ENCODE results near the gene DPP6. TPM values are rescaled to one million over a fixed set of nuclear protein-coding genes. Genes with fewer than 3 reads are reported as not detected.

Gene DPP6
- total RNA-seq, 1 experiment from 2014 or later: not detected

DNA sequence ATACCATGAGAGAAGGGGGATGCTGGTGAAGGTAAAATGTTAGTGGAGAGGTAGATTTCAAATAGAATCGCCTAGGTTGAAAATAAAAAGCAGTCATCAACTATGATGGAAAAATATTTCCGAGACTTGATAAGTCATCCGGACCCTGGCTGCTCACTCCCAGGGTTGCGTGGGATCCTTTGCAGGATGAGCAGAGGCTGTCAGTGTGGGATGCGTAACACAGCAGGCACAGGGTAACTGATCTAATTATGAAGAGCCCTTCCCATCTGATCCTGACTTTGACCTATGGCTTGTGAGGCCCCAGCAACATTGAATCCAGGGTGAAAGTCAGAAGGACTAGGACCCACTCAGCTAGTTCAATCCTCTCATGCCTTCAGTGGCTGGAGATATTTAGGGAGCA lies 236.9 kb downstream of the DPP6 start:
- no peak overlapping the region for H3K27ac Mint-ChIP-seq
- peaks cover 89% of the 10 kb centered on the region for H3K9me3 Mint-ChIP-seq
- CTCF ChIA-PET: no interaction called here
- peaks cover 85% of the 10 kb centered on the region for H3K36me3 Mint-ChIP-seq
- H3K4me1 Mint-ChIP-seq: no peaks in the 10 kb centered on the region
- TF ChIP-seq SMAD3 (CRISPR knock-in tag; IDR thresholded peaks at IDR 0.05; ENCODE audit: borderline replicate concordance): no peak
- TF ChIP-seq SOX15 (CRISPR knock-in tag; IDR thresholded peaks at IDR 0.05): no peak
- peaks cover 15% of the 10 kb centered on the region for H3K27me3 Mint-ChIP-seq (ENCODE audit: low read depth)
- no peak overlapping the region for H3K4me3 Mint-ChIP-seq
- ATAC-seq: no peak
- POLR2A ChIA-PET: no interaction called here
- DNase-seq (ENCODE audit: low spot score): no peak

DNA sequence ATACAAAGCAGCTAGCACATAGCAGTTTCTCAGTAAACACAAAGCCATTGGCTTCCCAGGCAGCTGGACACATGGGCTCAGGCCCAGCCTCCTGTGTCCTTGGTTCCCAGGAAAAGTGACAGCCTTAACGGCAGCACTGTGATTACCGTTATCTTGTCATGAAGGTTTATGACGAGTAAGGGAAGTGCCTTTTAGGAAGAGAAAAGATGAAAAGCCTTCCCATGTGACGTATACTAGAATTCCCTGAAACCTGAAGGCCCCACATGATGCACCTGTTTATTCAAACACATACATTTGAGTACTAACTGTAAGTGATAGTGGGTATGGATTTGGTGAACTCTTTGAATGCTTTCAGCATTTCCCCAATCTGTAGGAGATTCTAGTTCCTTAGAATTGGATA lies 244.2 kb downstream of the DPP6 start:
- Mint-ChIP-seq H3K4me3 (no peak overlapping the region), H3K36me3 (peaks cover 82% of the 10 kb centered on the region), H3K27me3 (ENCODE audit: low read depth) (peaks cover 11% of the 10 kb centered on the region), H3K27ac (no peak overlapping the region), H3K9me3 (peaks cover 95% of the 10 kb centered on the region), H3K4me1 (no peaks in the 10 kb centered on the region)
- TF ChIP-seq EMX1 (CRISPR knock-in tag; IDR thresholded peaks at IDR 0.05) (no peak), JUN (CRISPR knock-in tag; IDR thresholded peaks at IDR 0.05) (no peak), GTF2I (CRISPR knock-in tag; conservative IDR thresholded peaks at IDR 0.05) (no peak), ETV6 (CRISPR knock-in tag; IDR thresholded peaks at IDR 0.05) (no peak), RELA (CRISPR knock-in tag; IDR thresholded peaks at IDR 0.05; ENCODE audit: borderline replicate concordance) (no peak), ZNF423 (CRISPR knock-in tag; IDR thresholded peaks at IDR 0.05) (no peak), FOXK1 (CRISPR knock-in tag; IDR thresholded peaks at IDR 0.05) (no peak), IRF2 (CRISPR knock-in tag; IDR thresholded peaks at IDR 0.05; ENCODE audit: borderline replicate concordance, low read depth) (no peak), TP53 (CRISPR knock-in tag; IDR thresholded peaks at IDR 0.05) (no peak), OVOL2 (CRISPR knock-in tag; IDR thresholded peaks at IDR 0.05; ENCODE audit: borderline replicate concordance) (no peak)
- TF ChIP-seq, protein P1, sequence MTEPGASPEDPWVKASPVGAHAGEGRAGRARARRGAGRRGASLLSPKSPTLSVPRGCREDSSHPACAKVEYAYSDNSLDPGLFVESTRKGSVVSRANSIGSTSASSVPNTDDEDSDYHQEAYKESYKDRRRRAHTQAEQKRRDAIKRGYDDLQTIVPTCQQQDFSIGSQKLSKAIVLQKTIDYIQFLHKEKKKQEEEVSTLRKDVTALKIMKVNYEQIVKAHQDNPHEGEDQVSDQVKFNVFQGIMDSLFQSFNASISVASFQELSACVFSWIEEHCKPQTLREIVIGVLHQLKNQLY (CRISPR knock-in tag; IDR thresholded peaks at IDR 0.05): no peak
- TF ChIP-seq, protein P2, sequence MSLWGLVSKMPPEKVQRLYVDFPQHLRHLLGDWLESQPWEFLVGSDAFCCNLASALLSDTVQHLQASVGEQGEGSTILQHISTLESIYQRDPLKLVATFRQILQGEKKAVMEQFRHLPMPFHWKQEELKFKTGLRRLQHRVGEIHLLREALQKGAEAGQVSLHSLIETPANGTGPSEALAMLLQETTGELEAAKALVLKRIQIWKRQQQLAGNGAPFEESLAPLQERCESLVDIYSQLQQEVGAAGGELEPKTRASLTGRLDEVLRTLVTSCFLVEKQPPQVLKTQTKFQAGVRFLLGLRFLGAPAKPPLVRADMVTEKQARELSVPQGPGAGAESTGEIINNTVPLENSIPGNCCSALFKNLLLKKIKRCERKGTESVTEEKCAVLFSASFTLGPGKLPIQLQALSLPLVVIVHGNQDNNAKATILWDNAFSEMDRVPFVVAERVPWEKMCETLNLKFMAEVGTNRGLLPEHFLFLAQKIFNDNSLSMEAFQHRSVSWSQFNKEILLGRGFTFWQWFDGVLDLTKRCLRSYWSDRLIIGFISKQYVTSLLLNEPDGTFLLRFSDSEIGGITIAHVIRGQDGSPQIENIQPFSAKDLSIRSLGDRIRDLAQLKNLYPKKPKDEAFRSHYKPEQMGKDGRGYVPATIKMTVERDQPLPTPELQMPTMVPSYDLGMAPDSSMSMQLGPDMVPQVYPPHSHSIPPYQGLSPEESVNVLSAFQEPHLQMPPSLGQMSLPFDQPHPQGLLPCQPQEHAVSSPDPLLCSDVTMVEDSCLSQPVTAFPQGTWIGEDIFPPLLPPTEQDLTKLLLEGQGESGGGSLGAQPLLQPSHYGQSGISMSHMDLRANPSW (CRISPR knock-in tag; conservative IDR thresholded peaks at IDR 0.05; ENCODE audit: low read depth): no peak
- TF ChIP-seq, protein P3, sequence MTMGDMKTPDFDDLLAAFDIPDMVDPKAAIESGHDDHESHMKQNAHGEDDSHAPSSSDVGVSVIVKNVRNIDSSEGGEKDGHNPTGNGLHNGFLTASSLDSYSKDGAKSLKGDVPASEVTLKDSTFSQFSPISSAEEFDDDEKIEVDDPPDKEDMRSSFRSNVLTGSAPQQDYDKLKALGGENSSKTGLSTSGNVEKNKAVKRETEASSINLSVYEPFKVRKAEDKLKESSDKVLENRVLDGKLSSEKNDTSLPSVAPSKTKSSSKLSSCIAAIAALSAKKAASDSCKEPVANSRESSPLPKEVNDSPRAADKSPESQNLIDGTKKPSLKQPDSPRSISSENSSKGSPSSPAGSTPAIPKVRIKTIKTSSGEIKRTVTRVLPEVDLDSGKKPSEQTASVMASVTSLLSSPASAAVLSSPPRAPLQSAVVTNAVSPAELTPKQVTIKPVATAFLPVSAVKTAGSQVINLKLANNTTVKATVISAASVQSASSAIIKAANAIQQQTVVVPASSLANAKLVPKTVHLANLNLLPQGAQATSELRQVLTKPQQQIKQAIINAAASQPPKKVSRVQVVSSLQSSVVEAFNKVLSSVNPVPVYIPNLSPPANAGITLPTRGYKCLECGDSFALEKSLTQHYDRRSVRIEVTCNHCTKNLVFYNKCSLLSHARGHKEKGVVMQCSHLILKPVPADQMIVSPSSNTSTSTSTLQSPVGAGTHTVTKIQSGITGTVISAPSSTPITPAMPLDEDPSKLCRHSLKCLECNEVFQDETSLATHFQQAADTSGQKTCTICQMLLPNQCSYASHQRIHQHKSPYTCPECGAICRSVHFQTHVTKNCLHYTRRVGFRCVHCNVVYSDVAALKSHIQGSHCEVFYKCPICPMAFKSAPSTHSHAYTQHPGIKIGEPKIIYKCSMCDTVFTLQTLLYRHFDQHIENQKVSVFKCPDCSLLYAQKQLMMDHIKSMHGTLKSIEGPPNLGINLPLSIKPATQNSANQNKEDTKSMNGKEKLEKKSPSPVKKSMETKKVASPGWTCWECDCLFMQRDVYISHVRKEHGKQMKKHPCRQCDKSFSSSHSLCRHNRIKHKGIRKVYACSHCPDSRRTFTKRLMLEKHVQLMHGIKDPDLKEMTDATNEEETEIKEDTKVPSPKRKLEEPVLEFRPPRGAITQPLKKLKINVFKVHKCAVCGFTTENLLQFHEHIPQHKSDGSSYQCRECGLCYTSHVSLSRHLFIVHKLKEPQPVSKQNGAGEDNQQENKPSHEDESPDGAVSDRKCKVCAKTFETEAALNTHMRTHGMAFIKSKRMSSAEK (CRISPR knock-in tag; IDR thresholded peaks at IDR 0.05; ENCODE audit: borderline replicate concordance): no peak
- TF ChIP-seq, protein P4, sequence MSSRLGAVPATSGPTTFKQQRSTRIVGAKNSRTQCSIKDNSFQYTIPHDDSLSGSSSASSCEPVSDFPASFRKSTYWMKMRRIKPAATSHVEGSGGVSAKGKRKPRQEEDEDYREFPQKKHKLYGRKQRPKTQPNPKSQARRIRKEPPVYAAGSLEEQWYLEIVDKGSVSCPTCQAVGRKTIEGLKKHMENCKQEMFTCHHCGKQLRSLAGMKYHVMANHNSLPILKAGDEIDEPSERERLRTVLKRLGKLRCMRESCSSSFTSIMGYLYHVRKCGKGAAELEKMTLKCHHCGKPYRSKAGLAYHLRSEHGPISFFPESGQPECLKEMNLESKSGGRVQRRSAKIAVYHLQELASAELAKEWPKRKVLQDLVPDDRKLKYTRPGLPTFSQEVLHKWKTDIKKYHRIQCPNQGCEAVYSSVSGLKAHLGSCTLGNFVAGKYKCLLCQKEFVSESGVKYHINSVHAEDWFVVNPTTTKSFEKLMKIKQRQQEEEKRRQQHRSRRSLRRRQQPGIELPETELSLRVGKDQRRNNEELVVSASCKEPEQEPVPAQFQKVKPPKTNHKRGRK (CRISPR knock-in tag; IDR thresholded peaks at IDR 0.05; ENCODE audit: borderline replicate concordance): no peak
- TF ChIP-seq, protein P5, sequence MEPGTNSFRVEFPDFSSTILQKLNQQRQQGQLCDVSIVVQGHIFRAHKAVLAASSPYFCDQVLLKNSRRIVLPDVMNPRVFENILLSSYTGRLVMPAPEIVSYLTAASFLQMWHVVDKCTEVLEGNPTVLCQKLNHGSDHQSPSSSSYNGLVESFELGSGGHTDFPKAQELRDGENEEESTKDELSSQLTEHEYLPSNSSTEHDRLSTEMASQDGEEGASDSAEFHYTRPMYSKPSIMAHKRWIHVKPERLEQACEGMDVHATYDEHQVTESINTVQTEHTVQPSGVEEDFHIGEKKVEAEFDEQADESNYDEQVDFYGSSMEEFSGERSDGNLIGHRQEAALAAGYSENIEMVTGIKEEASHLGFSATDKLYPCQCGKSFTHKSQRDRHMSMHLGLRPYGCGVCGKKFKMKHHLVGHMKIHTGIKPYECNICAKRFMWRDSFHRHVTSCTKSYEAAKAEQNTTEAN (CRISPR knock-in tag; IDR thresholded peaks at IDR 0.05): no peak
- CTCF ChIA-PET: no interaction called here
- ATAC-seq (no peak), DNase-seq (ENCODE audit: low spot score) (no peak)
- POLR2A ChIA-PET: no interaction called here
